GM12878 (cell line): ENCODE measurements around the gene CDX1. TPM values are rescaled to one million over a fixed set of nuclear protein-coding genes. Genes with fewer than 3 reads are reported as not detected.

Source experiments
- ATAC-seq: fragments of 200-7000 bp; cut with Tn5 transposase; 3 replicates; pipeline ENCODE4 v1.9.1; 2020; ENCODE audit warnings: mild to moderate bottlenecking, moderate library complexity
- BruUV-seq: library from RNA; stranded (reverse); fragments of 400-500 nt; replicated peaks from 2 replicates; lab custom pipeline; 2021; lab: Mats Ljungman, UMichigan
- CTCF ChIA-PET: fragments of 300-600 bp; sonication (Branson Sonifier 250); formaldehyde crosslinking; extraction: SDS; loops from one replicate; lab custom pipeline; 2021; ENCODE audit warnings: inconsistent platforms; lab: Yijun Ruan, JAX
- POLR2A ChIA-PET: fragments of 350-600 bp; formaldehyde crosslinking; extraction: SDS; loops from one replicate; lab custom pipeline; 2021; ENCODE audit warnings: inconsistent platforms; lab: Charles Lee
- RAD21 ChIA-PET: fragments of 300-600 bp; sonication (Branson Sonifier 250); formaldehyde crosslinking; loops from one replicate; lab custom pipeline; 2023; ENCODE audit warnings: antibody characterized with exemption; ENCODE audit not compliant: unreplicated experiment; lab: Charles Lee
- SMC1A ChIA-PET: fragments of 300-600 bp; sonication (Branson Sonifier 250); formaldehyde crosslinking; loops from one replicate; lab custom pipeline; 2023; ENCODE audit not compliant: unreplicated experiment, uncharacterized antibody; lab: Charles Lee
- DNase-seq: peaks from one replicate; pipeline ENCODE4 v3.0.0-alpha.2; 2011; ENCODE audit warnings: low read depth, low spot score
- FAIRE-seq: peaks from 3 replicates; lab custom pipeline; 2011; peaks lifted over from hg19 to GRCh38; lab: Jason Lieb, UNC
- H2AFZ ChIP-seq: 2 replicates; pipeline ENCODE4 v1.6.0; 2011; ENCODE audit warnings: low read depth, low read length, control low read depth; ENCODE audit not compliant: control insufficient read depth
- H3K27ac ChIP-seq: 2 replicates; pipeline ENCODE4 v1.5.1; 2011; ENCODE audit warnings: control low read depth; ENCODE audit not compliant: control insufficient read depth, insufficient read depth
- H3K27me3 ChIP-seq, 2 experiments: replicated peaks in 1 of 2; 2 replicates each; pipeline versions ENCODE4 v1.6.0 to v1.6.1; 2011; ENCODE audit warnings: low read length in 1 of 2; ENCODE audit not compliant: control insufficient read depth in 2 of 2, insufficient read depth in 2 of 2
- H3K36me3 ChIP-seq, 2 experiments: 2 replicates each; pipeline ENCODE4 v1.5.1; 2011; ENCODE audit warnings: low read length in 1 of 2; ENCODE audit not compliant: control insufficient read depth in 2 of 2, insufficient read depth in 2 of 2
- H3K4me1 ChIP-seq: 2 replicates; pipeline ENCODE4 v1.6.1; 2011; ENCODE audit warnings: mild to moderate bottlenecking, low read length, moderate library complexity, mixed read lengths; ENCODE audit not compliant: control insufficient read depth, insufficient read depth
- H3K4me2 ChIP-seq: 2 replicates; pipeline ENCODE4 v1.6.0; 2011; ENCODE audit warnings: control low read depth; ENCODE audit not compliant: control insufficient read depth, insufficient read depth
- H3K4me3 ChIP-seq: fragments of 200-600 bp; sonication (generic); 2 replicates; pipeline ENCODE4 v1.5.1; 2016
- H3K79me2 ChIP-seq: 2 replicates; pipeline ENCODE4 v1.6.0; 2011; ENCODE audit warnings: low read length; ENCODE audit not compliant: control insufficient read depth, insufficient read depth
- H3K9ac ChIP-seq: 2 replicates; pipeline ENCODE4 v1.8.0; 2011; ENCODE audit warnings: low read length, control low read depth, mixed read lengths; ENCODE audit not compliant: control insufficient read depth, insufficient read depth
- H3K9me3 ChIP-seq: replicated peaks from 3 replicates; pipeline ENCODE4 v1.5.1; 2011; ENCODE audit warnings: mild to moderate bottlenecking, low read length; ENCODE audit not compliant: control insufficient read depth, insufficient read depth
- H4K20me1 ChIP-seq: 2 replicates; pipeline ENCODE4 v1.6.0; 2011; ENCODE audit not compliant: control insufficient read depth, insufficient read depth
- CBX5 ChIP-seq: sonication (generic); IDR thresholded peaks from 2 replicates; pipeline ENCODE4 v1.6.1; 2016; ENCODE audit warnings: low read depth, moderate library complexity, mild to moderate bottlenecking, inconsistent platforms
- CHD2 ChIP-seq: IDR thresholded peaks from 2 replicates; pipeline ENCODE4 v1.6.1; 2011; ENCODE audit warnings: low read depth, low read length, improper control_type of control experiment, borderline replicate concordance
- CREM ChIP-seq: IDR thresholded peaks from 2 replicates; pipeline ENCODE4 v1.6.1; 2014; ENCODE audit warnings: antibody characterized with exemption, low read depth
- CTCF ChIP-seq, 3 experiments: IDR thresholded peaks in 2 of 3; conservative IDR thresholded peaks in 1 of 3; 2 replicates each; pipeline ENCODE4 v1.5.1; 2011; ENCODE audit warnings: low read depth in 3 of 3, low read length in 3 of 3, mild to moderate bottlenecking in 3 of 3, control low read depth in 2 of 3, moderate library complexity in 2 of 3, inconsistent platforms in 1 of 3, mixed read lengths in 1 of 3; ENCODE audit not compliant: control insufficient read depth in 2 of 3, insufficient read depth in 1 of 3; ENCODE audit errors: extremely low read depth in 1 of 3
- MEF2A ChIP-seq: IDR thresholded peaks from 2 replicates; pipeline ENCODE4 v1.6.1; 2011; ENCODE audit warnings: low read depth, mild to moderate bottlenecking, low read length, moderate library complexity; ENCODE audit not compliant: insufficient read depth
- RELB ChIP-seq: fragments of 450-650 bp; IDR thresholded peaks from 2 replicates; pipeline ENCODE4 v1.6.1; 2017; ENCODE audit warnings: low read depth, mild to moderate bottlenecking, moderate library complexity
- SREBF1 ChIP-seq: IDR thresholded peaks from 2 replicates; pipeline ENCODE4 v1.6.1; 2012; ENCODE audit warnings: mild to moderate bottlenecking, low read length
- YY1 ChIP-seq: IDR thresholded peaks from 2 replicates; pipeline ENCODE4 v1.6.1; 2011; ENCODE audit warnings: low read depth, mild to moderate bottlenecking, low read length
- ZNF24 ChIP-seq: fragments of 450-650 bp; IDR thresholded peaks from 2 replicates; pipeline ENCODE4 v1.6.1; 2017; ENCODE audit warnings: antibody characterized with exemption, mild to moderate bottlenecking
- WGBS: methylation state at CpG from one replicate; pipeline ENCODE4 v1.1.6; 2016; ENCODE audit warnings: low lambda C conversion rate; ENCODE audit not compliant: insufficient replicate concordance, insufficient coverage; ENCODE audit errors: missing lambda C conversion rate; 5-methylcytosine and 5-hydroxymethylcytosine counted together
- in situ Hi-C: fragments of 300-500 bp; cut with MboI; formaldehyde crosslinking; loops from 9 replicates; pipeline ENCODE4 v1.14.3; 2018; ENCODE audit warnings: mixed read lengths
- intact Hi-C: fragments of 100-400 bp; cut with micrococcal nuclease; formaldehyde crosslinking; loops from one replicate; pipeline ENCODE4 v1.14.2; 2022; ENCODE audit not compliant: unreplicated experiment
- polyA plus RNA-seq, 11 experiments: library from polyadenylated mRNA; depleted of rRNA in 4 of 11; unstranded in 6 of 11; stranded (reverse) in 5 of 11; fragments of >200 nt; fragmentation: Nextera tagmentation in 4 of 11; fragmentation: Illumina TruSeq in 1 of 11; extraction: Ambion mirVana in 4 of 11; extraction: Trizol in 1 of 11; gene quantifications; 1 replicate in 1 of 11; 2 replicates in 10 of 11; pipeline versions ENCODE4 v1.2.1 to v1.2.3, GENCODE V29; 2011 to 2016; ENCODE audit warnings: inconsistent platforms in 2 of 11, missing spikeins in 2 of 11, low read depth in 1 of 11
- total RNA-seq, 4 experiments: library from RNA; depleted of rRNA in 3 of 4; stranded (reverse); fragments of >200 nt in 3 of 4; fragmentation: Illumina TruSeq in 1 of 4; extraction: Trizol in 1 of 4; gene quantifications; 2 replicates each; pipeline versions ENCODE4 v1.2.1 to v1.2.3, GENCODE V29; 2013 to 2021
- TF ChIP-seq, protein P1 (sequence below): fragments of 450-650 bp; IDR thresholded peaks from 2 replicates; pipeline ENCODE4 v1.6.1; 2018; ENCODE audit warnings: borderline replicate concordance, mild to moderate bottlenecking; ENCODE audit not compliant: partially characterized antibody
- TF ChIP-seq, protein P2 (sequence below): IDR thresholded peaks from 2 replicates; pipeline ENCODE4 v1.6.1; 2012; ENCODE audit warnings: improper control_type of control experiment, low read depth, low read length; ENCODE audit not compliant: insufficient replicate concordance

Gene CDX1
- total and polyA plus RNA-seq, 10 of the 15 experiments (the other 5 are each of a cell fraction or from before 2014, with no cell fraction given): not detected

- TF ChIP-seq CTCF (IDR thresholded peaks at IDR 0.05 in 2 of 3, conservative IDR thresholded peaks at IDR 0.05 in 1 of 3; ENCODE audit: control insufficient read depth in 2 of 3, extremely low read depth in 1 of 3, insufficient read depth in 1 of 3, low read depth in 3 of 3, low read length in 3 of 3): no peak
- no peak for TF ChIP-seq MEF2A
Measured at GRCh38 chr5:150144879-150145278, 21.7 kb upstream of the CDX1 start (continued).

DNA sequence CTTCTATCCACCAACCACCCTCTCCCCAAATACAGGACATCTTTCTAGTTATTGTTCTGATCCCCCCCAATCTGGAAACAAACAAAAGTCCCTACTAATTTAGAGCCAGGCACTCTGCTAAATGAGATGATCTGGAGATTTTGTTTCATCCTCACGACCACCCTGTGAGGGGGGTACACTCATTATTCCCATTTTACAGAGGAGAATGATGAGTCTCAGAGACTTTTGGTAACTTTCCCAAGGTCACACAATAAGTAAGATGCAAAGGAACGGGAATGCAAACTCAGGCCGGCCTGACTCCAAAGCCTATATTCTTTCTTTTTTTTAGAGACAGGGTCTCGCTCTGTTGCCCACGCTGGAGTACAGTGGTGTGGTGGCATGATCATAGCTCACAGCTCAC lies 20.3 kb upstream of the CDX1 start:
- in situ Hi-C loops: no loop called here
- no peak for ATAC-seq
- no peak overlapping the region for H3K27ac ChIP-seq
- H3K4me2 ChIP-seq: no peak overlapping the region
- BruUV-seq: no TSS peak
- DNase-seq: no peak
- no peaks in the 10 kb centered on the region for H3K79me2 ChIP-seq
- no peaks in the 10 kb centered on the region for H3K36me3 ChIP-seq
- H3K4me3 ChIP-seq: no peak overlapping the region
- no peaks in the 10 kb centered on the region for H3K27me3 ChIP-seq
- H3K9ac ChIP-seq: no peak overlapping the region
- WGBS: 57% methylated on average over 5 of the region's 5 CpGs
- intact Hi-C loops: no loop called here
- ChIA-PET SMC1A (interaction anchor here (1.7 kb wide), 1 partner anchor 16 kb away, joined by 10 read pairs; no protein-coding TSS in a partner anchor), CTCF (interaction anchor here (1.3 to 1.7 kb wide), 2 partner anchors 9 to 60 kb away, joined by 3 to 11 read pairs; partner anchors contain the start of gene PDGFRB), POLR2A (no interaction called here), RAD21 (interaction anchor here (1.6 kb wide), 1 partner anchor 10 kb away, joined by 13 read pairs; the partner anchor contains the start of gene PDGFRB)
- H2AFZ ChIP-seq: no peak overlapping the region
- H4K20me1 ChIP-seq: no peaks in the 10 kb centered on the region
- H3K4me1 ChIP-seq: no peaks in the 10 kb centered on the region
- H3K9me3 ChIP-seq: no peaks in the 10 kb centered on the region
- no peak for FAIRE-seq
- TF ChIP-seq, protein P1, sequence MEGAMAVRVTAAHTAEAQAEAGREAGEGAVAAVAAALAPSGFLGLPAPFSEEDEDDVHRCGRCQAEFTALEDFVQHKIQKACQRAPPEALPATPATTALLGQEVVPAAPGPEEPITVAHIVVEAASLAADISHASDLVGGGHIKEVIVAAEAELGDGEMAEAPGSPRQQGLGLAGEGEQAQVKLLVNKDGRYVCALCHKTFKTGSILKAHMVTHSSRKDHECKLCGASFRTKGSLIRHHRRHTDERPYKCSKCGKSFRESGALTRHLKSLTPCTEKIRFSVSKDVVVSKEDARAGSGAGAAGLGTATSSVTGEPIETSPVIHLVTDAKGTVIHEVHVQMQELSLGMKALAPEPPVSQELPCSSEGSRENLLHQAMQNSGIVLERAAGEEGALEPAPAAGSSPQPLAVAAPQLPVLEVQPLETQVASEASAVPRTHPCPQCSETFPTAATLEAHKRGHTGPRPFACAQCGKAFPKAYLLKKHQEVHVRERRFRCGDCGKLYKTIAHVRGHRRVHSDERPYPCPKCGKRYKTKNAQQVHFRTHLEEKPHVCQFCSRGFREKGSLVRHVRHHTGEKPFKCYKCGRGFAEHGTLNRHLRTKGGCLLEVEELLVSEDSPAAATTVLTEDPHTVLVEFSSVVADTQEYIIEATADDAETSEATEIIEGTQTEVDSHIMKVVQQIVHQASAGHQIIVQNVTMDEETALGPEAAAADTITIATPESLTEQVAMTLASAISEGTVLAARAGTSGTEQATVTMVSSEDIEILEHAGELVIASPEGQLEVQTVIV: no peak
- TF ChIP-seq RELB: no peak
- no peak for TF ChIP-seq CHD2
- no peak for TF ChIP-seq SREBF1
- TF ChIP-seq, protein P2, sequence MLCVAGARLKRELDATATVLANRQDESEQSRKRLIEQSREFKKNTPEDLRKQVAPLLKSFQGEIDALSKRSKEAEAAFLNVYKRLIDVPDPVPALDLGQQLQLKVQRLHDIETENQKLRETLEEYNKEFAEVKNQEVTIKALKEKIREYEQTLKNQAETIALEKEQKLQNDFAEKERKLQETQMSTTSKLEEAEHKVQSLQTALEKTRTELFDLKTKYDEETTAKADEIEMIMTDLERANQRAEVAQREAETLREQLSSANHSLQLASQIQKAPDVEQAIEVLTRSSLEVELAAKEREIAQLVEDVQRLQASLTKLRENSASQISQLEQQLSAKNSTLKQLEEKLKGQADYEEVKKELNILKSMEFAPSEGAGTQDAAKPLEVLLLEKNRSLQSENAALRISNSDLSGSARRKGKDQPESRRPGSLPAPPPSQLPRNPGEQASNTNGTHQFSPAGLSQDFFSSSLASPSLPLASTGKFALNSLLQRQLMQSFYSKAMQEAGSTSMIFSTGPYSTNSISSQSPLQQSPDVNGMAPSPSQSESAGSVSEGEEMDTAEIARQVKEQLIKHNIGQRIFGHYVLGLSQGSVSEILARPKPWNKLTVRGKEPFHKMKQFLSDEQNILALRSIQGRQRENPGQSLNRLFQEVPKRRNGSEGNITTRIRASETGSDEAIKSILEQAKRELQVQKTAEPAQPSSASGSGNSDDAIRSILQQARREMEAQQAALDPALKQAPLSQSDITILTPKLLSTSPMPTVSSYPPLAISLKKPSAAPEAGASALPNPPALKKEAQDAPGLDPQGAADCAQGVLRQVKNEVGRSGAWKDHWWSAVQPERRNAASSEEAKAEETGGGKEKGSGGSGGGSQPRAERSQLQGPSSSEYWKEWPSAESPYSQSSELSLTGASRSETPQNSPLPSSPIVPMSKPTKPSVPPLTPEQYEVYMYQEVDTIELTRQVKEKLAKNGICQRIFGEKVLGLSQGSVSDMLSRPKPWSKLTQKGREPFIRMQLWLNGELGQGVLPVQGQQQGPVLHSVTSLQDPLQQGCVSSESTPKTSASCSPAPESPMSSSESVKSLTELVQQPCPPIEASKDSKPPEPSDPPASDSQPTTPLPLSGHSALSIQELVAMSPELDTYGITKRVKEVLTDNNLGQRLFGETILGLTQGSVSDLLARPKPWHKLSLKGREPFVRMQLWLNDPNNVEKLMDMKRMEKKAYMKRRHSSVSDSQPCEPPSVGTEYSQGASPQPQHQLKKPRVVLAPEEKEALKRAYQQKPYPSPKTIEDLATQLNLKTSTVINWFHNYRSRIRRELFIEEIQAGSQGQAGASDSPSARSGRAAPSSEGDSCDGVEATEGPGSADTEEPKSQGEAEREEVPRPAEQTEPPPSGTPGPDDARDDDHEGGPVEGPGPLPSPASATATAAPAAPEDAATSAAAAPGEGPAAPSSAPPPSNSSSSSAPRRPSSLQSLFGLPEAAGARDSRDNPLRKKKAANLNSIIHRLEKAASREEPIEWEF: no peak
- TF ChIP-seq CREM: no peak
- no peak for TF ChIP-seq YY1
- no peak for TF ChIP-seq CBX5
- TF ChIP-seq ZNF24: no peak
